ENCODE data around the gene CYTH3.

Gene CYTH3

GRCh38 chr7:6279937-6280336, 7.5 kb upstream of the CYTH3 start:
- no peak for DNase-seq

DNA sequence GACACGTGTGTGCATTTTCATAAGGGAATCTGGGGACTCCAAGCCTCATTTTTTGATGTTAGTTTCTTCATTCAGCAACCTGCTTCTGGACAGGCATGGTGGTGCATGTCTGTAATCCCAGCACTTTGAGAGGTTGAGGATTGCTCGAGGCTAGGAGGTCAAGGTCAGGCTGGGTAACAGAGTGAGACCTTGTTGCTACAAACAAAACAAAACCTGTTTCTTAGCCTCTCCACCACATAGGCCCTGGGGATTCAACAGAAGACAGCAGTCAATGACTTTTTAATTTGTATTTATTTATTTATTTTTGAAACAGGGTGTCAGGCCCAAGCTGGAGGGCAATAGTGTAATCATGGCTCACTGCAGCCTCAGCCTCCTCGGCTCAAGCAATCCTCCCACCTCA, 6.9 kb upstream of the CYTH3 start:
- DNase-seq, result no peak

- DNase-seq, result no peak
These were observed 6.4 kb upstream of the CYTH3 start for GRCh38 chr7:6278749-6279310.

DNA sequence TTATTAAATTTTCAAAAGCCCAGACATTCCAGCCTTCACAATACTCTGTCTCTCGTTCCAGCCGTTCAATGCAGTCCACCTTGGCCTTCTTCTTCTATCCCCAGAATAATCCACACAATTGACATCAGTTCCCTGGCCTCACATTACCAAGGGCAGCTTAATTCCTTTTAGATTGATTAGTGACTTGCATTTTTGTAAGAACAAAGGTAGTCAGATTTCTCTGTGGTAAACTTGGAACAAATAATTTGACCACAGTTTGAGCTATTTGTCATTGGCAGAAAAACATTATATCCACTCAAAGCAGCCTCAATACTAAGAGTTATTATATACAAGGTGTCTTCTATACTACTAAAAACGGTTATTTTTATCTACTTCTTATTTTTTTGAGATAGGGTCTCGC, 5.1 kb upstream of the CYTH3 start:
- DNase-seq, result no peak

DNA sequence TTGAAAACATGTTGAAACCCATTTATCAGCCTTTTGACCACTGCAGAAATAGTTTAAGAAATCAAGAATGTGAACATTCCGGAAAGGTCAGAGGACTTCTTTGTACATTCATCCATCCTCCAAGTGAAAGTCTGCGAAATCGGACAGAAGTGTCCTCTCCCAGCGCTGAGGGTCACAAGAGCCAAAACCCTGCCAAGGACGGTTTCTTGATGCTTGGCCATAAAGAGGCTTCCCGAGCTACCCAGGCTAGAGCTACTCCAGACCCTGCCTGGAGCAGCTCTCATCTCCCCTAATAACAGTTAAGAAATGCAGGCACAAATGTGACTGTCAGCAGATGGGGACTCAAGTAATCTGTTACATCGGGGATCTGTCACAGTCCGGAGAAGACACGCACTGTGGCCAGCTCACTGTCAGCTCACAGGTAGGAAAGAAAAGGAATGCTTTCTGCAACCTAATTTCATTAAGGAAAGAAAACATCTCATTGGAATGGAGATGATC, 4.5 kb upstream of the CYTH3 start:
- no peak for DNase-seq

- no peak for DNase-seq
These were observed 2.3 kb upstream of the CYTH3 start for GRCh38 chr7:6274743-6275142.

DNA sequence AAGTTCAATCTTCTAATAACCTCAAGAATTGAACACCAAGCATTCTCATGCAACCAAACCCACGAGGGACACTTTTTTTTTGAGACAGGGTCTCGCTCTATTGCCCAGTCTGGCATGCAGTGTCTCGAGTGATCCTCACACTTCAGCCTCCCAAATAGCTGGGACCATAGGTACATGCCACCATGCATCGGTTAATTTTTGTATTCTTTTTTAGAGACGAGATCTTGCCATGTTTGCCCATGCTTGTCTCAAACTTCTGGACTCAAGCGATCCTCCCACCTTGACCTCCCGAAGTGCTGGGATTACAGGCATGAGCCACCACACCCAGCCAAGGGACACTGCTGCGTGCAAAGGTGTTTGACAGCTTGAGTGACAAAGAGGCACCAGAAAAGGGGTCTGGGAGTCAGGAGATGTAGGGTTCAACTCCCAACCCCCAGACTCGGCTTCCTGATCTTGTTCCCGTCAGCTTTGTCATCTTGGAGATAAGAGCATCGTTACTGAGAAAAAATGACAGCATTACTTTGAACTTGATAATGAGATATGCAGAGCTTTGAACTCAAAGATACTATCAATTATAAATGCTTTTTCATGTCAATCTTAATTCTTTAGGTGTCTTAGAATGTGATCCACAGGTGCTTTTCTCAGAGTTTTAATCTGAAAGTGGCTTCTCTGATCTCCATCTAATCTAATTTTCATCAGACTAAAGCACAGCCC, 1.6 kb upstream of the CYTH3 start:
- DNase-seq, result no peak

DNA sequence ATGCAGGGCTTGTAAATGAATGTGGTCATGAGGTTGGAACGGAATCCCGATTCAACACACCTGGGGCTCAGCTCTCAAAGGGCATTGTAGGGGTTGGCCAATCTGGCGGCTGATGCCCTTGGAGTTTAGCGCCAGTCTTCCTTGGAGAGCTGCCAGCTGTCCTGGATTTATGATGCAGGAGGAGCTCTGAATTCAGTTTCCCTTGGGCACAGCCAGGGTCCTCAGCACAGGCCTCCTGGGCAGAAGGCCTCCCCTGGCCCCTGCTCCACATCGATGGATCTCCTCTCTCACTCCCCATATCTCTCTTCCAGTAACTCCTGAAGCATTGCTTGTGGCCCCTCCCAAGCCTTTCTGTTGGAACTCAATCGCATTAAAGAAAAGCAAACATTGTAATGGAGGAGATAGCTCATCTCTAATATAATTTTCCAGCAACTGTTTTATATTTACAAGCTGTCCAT, 985 bp upstream of the CYTH3 start:
- DNase-seq, result peak; percentile 66

- no peak for DNase-seq
These were observed 557 bp downstream of the CYTH3 start for GRCh38 chr7:6271694-6272440.

- peak; percentile 21 for DNase-seq
These were observed 1.3 kb downstream of the CYTH3 start for GRCh38 chr7:6271060-6271658.

DNA sequence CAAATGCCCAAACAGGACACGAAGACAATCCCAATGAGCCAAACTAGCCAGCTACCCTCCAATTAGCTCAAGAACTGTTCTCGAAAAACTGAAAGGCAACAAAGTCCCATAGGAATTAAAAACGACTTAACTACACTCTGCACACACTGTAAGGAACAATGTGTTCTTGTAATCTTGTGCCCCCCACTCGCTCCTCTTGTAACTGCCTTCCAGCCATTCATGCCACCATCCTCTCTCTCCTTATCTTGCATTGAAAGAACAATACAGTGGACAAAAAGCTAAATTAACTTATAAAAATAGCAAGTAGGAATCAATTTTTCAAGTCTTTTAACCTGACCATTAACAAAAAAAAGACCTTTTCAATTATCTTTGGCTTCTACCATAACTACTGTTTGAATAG, 2.9 kb downstream of the CYTH3 start:
- DNase-seq, result no peak

DNA sequence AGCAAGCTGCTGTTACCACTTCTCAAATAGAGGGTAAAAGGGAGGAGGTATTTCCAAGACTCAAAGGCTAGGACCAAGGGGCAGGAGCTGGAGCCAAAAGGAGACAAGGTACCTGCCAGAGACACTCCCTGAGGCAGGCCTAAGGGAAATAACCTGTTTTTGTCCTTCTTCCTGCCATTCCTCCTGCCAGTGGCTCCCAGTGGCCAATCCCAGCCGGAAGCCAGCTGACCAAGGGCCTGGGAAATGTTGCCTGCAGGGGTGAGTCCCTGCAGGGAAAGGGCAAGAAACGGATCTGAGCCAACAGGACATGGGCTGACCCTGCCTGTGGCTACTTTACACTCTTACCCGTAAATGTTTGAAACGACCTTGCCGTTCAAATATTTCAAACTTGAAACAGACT, 3.5 kb downstream of the CYTH3 start:
- no peak for DNase-seq

- DNase-seq, result no peak
These were observed 4.2 kb downstream of the CYTH3 start for GRCh38 chr7:6268023-6268900.

- DNase-seq, result no peak
These were observed 5.7 kb downstream of the CYTH3 start for GRCh38 chr7:6266699-6267098.

DNA sequence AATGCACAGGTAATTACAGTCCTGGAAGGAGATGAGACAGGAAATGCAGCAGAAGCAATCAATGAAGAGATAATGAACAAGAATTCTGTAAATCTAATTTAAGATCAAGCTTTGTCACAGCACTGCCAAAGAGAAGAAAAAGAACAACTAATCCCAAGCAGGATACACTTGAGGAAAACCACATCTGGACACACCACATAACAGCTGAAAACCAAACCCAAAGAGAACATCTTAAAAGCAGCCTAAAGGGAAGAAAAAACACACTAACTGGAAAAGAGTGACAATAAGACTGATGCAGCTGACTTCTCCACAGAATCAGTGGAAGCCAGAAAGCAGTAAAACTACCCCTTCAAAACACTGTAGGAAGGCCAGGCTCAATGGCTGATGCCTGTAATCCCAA, 10.2 kb downstream of the CYTH3 start:
- no peak for DNase-seq

DNA sequence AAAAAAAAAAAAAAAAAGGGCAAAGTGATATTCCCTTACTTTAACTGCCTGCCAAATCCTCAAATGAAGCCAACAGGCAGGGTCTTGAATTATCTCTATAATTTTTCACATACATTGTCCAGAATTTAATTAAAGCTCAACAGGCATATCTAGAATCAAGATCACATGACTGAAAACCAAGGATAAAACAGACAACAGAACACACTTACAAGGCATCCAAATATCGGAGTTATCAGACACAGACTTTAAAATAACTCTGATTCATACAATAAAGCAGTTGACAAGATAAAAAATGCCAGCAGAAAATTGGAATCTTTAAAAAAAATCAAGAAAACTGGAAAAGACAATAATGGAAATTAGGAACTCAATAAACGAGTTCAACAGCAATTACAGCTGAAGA, 10.7 kb downstream of the CYTH3 start:
- no peak for DNase-seq

DNA sequence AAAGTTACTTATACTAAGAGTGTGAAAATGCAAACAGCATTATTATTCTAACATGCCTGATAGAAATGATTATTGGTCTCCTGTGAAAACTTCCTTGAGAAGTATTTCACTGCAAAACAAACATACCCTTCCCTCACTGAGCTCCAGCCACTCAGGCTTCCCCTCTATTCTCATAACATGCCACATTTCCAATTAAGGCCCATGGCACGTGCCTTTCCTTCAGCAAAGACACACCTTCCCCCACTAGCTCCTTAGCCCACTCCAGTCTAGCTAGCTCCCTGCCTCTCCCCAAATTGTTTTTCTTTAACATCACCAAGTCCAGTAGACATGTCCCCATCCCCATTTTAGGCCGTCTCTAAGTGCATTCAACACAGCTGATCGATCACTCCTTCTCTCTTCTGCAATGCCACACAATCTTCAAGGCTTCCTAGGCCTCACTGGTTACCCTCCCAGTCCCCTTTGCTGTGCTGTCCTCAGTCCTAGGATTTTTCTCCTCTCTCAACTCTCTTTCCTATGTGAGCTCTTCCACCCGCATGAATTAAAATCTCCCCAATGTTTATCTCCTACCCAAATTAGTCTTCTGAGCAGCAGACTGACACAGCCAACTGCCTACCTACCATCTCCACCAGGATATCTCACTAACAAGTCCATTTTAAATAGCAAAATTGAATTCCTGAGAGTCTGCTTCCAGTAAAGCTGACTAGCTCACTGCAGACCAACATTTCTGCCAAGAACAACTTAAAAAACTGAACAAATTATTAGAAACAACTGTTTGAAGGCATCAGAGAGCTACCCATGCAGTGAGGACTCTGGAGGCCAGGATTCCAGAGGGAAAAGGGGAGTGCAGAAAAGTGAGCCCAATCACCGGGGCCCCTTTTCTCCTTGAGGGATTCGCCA, 11.9 kb downstream of the CYTH3 start:
- DNase-seq, result no peak

DNA sequence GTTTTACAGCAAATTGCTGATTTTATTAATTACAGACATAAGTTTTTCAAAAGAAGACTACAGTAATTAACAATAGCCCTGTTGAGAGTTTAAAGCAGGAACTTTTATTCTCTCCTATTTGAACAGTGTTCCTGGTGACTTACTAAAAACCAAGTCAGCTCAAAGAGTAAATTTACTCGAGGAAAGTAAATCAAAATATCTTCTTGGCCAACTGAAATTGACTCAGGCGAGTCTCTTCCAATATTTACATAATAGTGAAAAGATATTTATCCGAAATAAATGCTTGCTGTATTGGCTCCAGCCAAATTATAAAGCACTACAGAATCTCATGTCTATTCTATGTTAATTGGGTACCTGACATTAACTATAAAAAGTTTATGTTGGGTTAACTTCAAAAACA, 13.2 kb downstream of the CYTH3 start:
- no peak for DNase-seq

- no peak for DNase-seq
These were observed 13.8 kb downstream of the CYTH3 start for GRCh38 chr7:6258440-6259182.

DNA sequence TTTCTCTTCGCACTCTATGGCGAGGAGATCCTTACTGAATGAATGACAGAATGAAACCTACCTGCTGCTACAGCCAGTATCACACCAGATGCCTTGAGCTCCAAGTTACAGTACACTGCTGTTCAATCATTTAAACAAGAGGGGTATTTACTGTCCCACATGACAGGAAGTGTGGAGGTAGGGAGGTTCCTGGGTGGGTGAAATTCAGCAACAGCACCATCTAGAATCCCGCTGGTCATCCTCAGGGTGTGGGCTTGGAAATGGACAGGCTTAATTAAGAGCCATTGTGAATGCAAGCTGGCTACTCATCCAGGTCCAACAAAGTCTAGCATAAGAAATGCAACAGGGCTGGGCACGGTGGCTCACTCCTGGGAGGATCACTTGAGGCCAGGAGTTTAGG, 14.7 kb downstream of the CYTH3 start:
- no peak for DNase-seq

Data from NCI-H510A treated with DMSO at 0.1 percent for 48 hours (cell line).